Activated CD8-positive, alpha-beta memory T cell treated with anti-CD3 and anti-CD28 coated beads for 24 hours (primary cell): Measurements from ENCODE around the gene ZNF660.
"Not testable (repeated sequence)": the region's sequence is repeated elsewhere in the genome, so short reads cannot be mapped to it uniquely, and the experiment has no call there.

Source experiments
- DNase-seq: peaks from one replicate; pipeline ENCODE4 v3.0.0-alpha.2; 2020

ZNF660 gene

GRCh38 chr3:44584646-44585501, at the start of gene ZNF660:
ZNF660 (plus strand) TSS chr3:44584964; CDS start chr3:44594194, 9,230 bp downstream.
- DNase-seq, result peak; percentile 58

- DNase-seq, result no peak
Measured at GRCh38 chr3:44535364-44535763, 49.4 kb upstream of the ZNF660 start.

- not testable (repeated sequence) for DNase-seq
Measured at GRCh38 chr3:44544811-44545210, 40.0 kb upstream of the ZNF660 start.

- peak; percentile 87 for DNase-seq
Measured at GRCh38 chr3:44554626-44555592, 29.9 kb upstream of the ZNF660 start, which contains the start of gene ZKSCAN7. ZKSCAN7 (plus strand) TSS chr3:44555193; CDS start chr3:44557048, 1,855 bp downstream.

GRCh38 chr3:44555723-44556122, 29.0 kb upstream of the ZNF660 start:
- no peak for DNase-seq

GRCh38 chr3:44557074-44557473, 27.7 kb upstream of the ZNF660 start:
- DNase-seq, result no peak

GRCh38 chr3:44561076-44561475, 23.7 kb upstream of the ZNF660 start:
- no peak for DNase-seq

- DNase-seq, result no peak
Measured at GRCh38 chr3:44562147-44562546, 22.6 kb upstream of the ZNF660 start.

GRCh38 chr3:44568561-44568960, 16.2 kb upstream of the ZNF660 start:
- no peak for DNase-seq

GRCh38 chr3:44571024-44571423, 13.7 kb upstream of the ZNF660 start:
- no peak for DNase-seq

- DNase-seq, result no peak
Measured at GRCh38 chr3:44576613-44577012, 8.2 kb upstream of the ZNF660 start.

- not testable (repeated sequence) for DNase-seq
Measured at GRCh38 chr3:44577354-44577952, 7.3 kb upstream of the ZNF660 start.

GRCh38 chr3:44578316-44578715, 6.4 kb upstream of the ZNF660 start:
- not testable (repeated sequence) for DNase-seq

- not testable (repeated sequence) for DNase-seq
Measured at GRCh38 chr3:44578924-44579515, 5.7 kb upstream of the ZNF660 start.

- not testable (repeated sequence) for DNase-seq
Measured at GRCh38 chr3:44579749-44580148, 5.0 kb upstream of the ZNF660 start.

GRCh38 chr3:44580971-44581370, 3.8 kb upstream of the ZNF660 start:
- not testable (repeated sequence) for DNase-seq

- no peak for DNase-seq
Measured at GRCh38 chr3:44596621-44597020, 11.9 kb downstream of the ZNF660 start.

GRCh38 chr3:44601749-44602148, 17.0 kb downstream of the ZNF660 start:
- no peak for DNase-seq

- no peak for DNase-seq
Measured at GRCh38 chr3:44612678-44613077, 27.9 kb downstream of the ZNF660 start.

- peak; percentile 86 for DNase-seq
Measured at GRCh38 chr3:44624749-44625480, 40.2 kb downstream of the ZNF660 start, which contains the start of gene ZNF197. ZNF197 (plus strand) TSS chr3:44625036; CDS start chr3:44629155, 4,119 bp downstream.

- no peak for DNase-seq
Measured at GRCh38 chr3:44628716-44629115, 44.0 kb downstream of the ZNF660 start.

GRCh38 chr3:44632193-44632592, 47.4 kb downstream of the ZNF660 start:
- DNase-seq, result no peak
